NK-92 (cell line): Measurements from ENCODE around the gene LIMS1.
"Not testable (repeated sequence)": the region's sequence is repeated elsewhere in the genome, so short reads cannot be mapped to it uniquely, and the experiment has no call there.

Experiments used
- DNase-seq: peaks from one replicate; lab custom pipeline; 2025; ENCODE audit not compliant: unreplicated experiment; lab: John Stamatoyannopoulos, UW

The LIMS1 gene

GRCh38 chr2:108632332-108633160, 98.3 kb downstream of the LIMS1 start:
- no peak for DNase-seq

- DNase-seq = no peak
Observed at GRCh38 chr2:108633409-108633808, 99.1 kb downstream of the LIMS1 start.

GRCh38 chr2:108634011-108634410, 99.7 kb downstream of the LIMS1 start:
- no peak for DNase-seq

GRCh38 chr2:108634576-108635160, 100.4 kb downstream of the LIMS1 start:
- no peak for DNase-seq

GRCh38 chr2:108635630-108636354, 101.5 kb downstream of the LIMS1 start:
- no peak for DNase-seq

- DNase-seq = no peak
Observed at GRCh38 chr2:108637304-108637669, 103.0 kb downstream of the LIMS1 start.

- no peak for DNase-seq
Observed at GRCh38 chr2:108640731-108641130, 106.5 kb downstream of the LIMS1 start.

GRCh38 chr2:108641756-108642155, 107.5 kb downstream of the LIMS1 start:
- no peak for DNase-seq

- DNase-seq = no peak
Observed at GRCh38 chr2:108643261-108643849, 109.1 kb downstream of the LIMS1 start.

GRCh38 chr2:108643862-108644261, 109.6 kb downstream of the LIMS1 start:
- DNase-seq = not testable (repeated sequence)

GRCh38 chr2:108644446-108644845, 110.2 kb downstream of the LIMS1 start:
- DNase-seq = not testable (repeated sequence)

- not testable (repeated sequence) for DNase-seq
Observed at GRCh38 chr2:108648796-108649195, 114.5 kb downstream of the LIMS1 start.

- not testable (repeated sequence) for DNase-seq
Observed at GRCh38 chr2:108650465-108650864, 116.2 kb downstream of the LIMS1 start.

GRCh38 chr2:108651468-108651867, 117.2 kb downstream of the LIMS1 start:
- DNase-seq = not testable (repeated sequence)

GRCh38 chr2:108652187-108652931, 118.1 kb downstream of the LIMS1 start:
- not testable (repeated sequence) for DNase-seq

- not testable (repeated sequence) for DNase-seq
Observed at GRCh38 chr2:108653425-108653824, 119.2 kb downstream of the LIMS1 start.

GRCh38 chr2:108653849-108654248, 119.6 kb downstream of the LIMS1 start:
- not testable (repeated sequence) for DNase-seq

- DNase-seq = not testable (repeated sequence)
Observed at GRCh38 chr2:108654521-108655125, 120.4 kb downstream of the LIMS1 start.

- DNase-seq = not testable (repeated sequence)
Observed at GRCh38 chr2:108655270-108655669, 121.0 kb downstream of the LIMS1 start.

GRCh38 chr2:108656282-108656681, 122.0 kb downstream of the LIMS1 start:
- not testable (repeated sequence) for DNase-seq
